OCI-LY1 (cell line): ENCODE measurements around the gene TXNL4A.

ENCODE experiments used
- H2AFZ ChIP-seq: fragments of 200-600 bp; sonication (generic), shearing (Covaris generic); 2 replicates; pipeline ENCODE4 v1.6.0; 2014; ENCODE audit warnings: antibody characterized with exemption, mild to moderate bottlenecking, low read length
- H3F3A ChIP-seq: fragments of 200-600 bp; sonication (generic), shearing (Covaris generic); 2 replicates; pipeline ENCODE4 v1.6.0; 2014; ENCODE audit warnings: mild to moderate bottlenecking, antibody characterized with exemption, low read length, moderate library complexity; ENCODE audit not compliant: insufficient read depth
- H3K27ac ChIP-seq: fragments of 200-600 bp; sonication (generic); 2 replicates; pipeline ENCODE4 v1.5.1; 2014; ENCODE audit warnings: low read length, mixed run types, mild to moderate bottlenecking, low read depth; ENCODE audit not compliant: poor library complexity, severe bottlenecking
- H3K27me3 ChIP-seq: fragments of 200-600 bp; sonication (generic); 2 replicates; pipeline ENCODE4 v1.6.0; 2014; ENCODE audit warnings: antibody characterized with exemption, mild to moderate bottlenecking, low read length, moderate library complexity; ENCODE audit not compliant: insufficient read depth
- H3K36me3 ChIP-seq: fragments of 200-600 bp; sonication (generic); 2 replicates; pipeline ENCODE4 v1.6.1; 2014; ENCODE audit warnings: mild to moderate bottlenecking, antibody characterized with exemption, low read length, moderate library complexity, mixed read lengths; ENCODE audit not compliant: insufficient read depth
- H3K4me1 ChIP-seq: fragments of 200-600 bp; sonication (generic); 2 replicates; pipeline ENCODE4 v1.5.1; 2014; ENCODE audit warnings: mild to moderate bottlenecking, low read length, moderate library complexity; ENCODE audit not compliant: insufficient read depth, severe bottlenecking
- H3K4me2 ChIP-seq: fragments of 200-600 bp; sonication (generic), shearing (Covaris generic); 2 replicates; pipeline ENCODE4 v1.6.1; 2014; ENCODE audit warnings: low read length
- H3K4me3 ChIP-seq: fragments of 200-600 bp; sonication (generic); 2 replicates; pipeline ENCODE4 v1.5.1; 2014; ENCODE audit warnings: low read length, low read depth, mild to moderate bottlenecking, mixed read lengths; ENCODE audit not compliant: poor library complexity, severe bottlenecking
- H3K79me2 ChIP-seq: fragments of 200-600 bp; shearing (Covaris generic); 2 replicates; pipeline ENCODE4 v1.6.1; 2016; ENCODE audit warnings: mixed run types, low read length, mixed read lengths; ENCODE audit not compliant: insufficient read depth
- H3K9ac ChIP-seq: fragments of 200-600 bp; sonication (generic), shearing (Covaris generic); 2 replicates; pipeline ENCODE4 v1.6.1; 2014; ENCODE audit warnings: mild to moderate bottlenecking, low read length, mixed read lengths
- H3K9me2 ChIP-seq: fragments of 200-600 bp; sonication (generic), shearing (Covaris generic); 2 replicates; pipeline ENCODE4 v1.6.1; 2014; ENCODE audit warnings: low read depth, mild to moderate bottlenecking, low read length, mixed read lengths
- H3K9me3 ChIP-seq: fragments of 200-600 bp; shearing (Covaris generic); 2 replicates; pipeline ENCODE4 v1.6.1; 2014; ENCODE audit warnings: low read length, mixed read lengths
- H4K20me1 ChIP-seq: fragments of 200-600 bp; sonication (generic), shearing (Covaris generic); 2 replicates; pipeline ENCODE4 v1.6.0; 2016; ENCODE audit warnings: mild to moderate bottlenecking, low read length; ENCODE audit not compliant: insufficient read depth
- EZH2 ChIP-seq: fragments of 200-600 bp; sonication (generic), shearing (Covaris generic); IDR thresholded peaks from 2 replicates; pipeline ENCODE4 v1.8.0; 2017; ENCODE audit warnings: borderline replicate concordance, mixed run types, mild to moderate bottlenecking, antibody characterized with exemption, low read length, moderate library complexity, mixed read lengths
- TF ChIP-seq, protein P1 (sequence below): fragments of 200-600 bp; sonication (generic), shearing (Covaris generic); IDR thresholded peaks from 2 replicates; pipeline ENCODE4 v1.5.1; 2017; ENCODE audit warnings: mild to moderate bottlenecking, antibody characterized with exemption, low read length, moderate library complexity, mixed read lengths

Gene TXNL4A

DNA sequence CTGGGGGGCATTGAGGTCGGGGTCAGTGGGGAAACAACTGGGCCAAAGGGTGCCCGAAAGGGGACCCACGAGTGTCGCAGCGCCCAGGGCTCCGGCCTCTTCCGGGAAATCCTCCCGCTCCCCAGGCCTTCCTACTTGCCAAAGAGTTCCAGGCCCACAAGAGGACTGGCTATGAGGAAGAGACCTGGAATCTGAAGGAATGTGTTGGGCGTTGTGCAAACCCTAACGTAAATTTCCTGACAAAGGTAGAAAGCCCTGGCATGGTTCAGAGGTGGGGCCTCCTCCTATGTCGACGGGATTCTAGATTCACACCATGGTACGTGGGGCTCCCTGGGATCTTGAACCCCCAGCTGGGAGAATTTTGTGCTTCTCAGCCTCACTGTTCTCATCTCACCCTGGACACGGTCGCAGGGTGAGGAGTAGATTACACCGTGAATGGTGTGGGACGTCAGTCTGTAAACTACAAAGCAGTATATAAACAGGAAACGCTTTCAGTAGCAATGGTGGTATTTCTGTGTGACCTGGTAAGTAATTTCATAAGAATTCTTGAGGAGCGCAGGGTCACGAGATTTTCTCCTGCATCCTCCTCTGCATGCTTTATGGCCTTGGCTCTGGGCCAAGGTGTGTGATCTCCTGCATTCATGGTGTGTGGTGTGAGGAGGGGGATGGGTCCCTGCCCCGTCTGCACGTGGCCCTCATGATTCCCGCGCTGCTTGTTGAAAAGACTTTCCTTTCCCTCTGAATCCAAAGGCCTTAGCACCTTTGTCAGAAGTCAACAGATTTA, 23.1 kb downstream of the TXNL4A start:
- Histone ChIP-seq H3K4me3 (peak overlapping the region; percentile 67), H3K27ac (peak overlapping the region; percentile 72), H3K4me2 (peak overlapping the region; percentile 62), H4K20me1 (no peaks in the 10 kb centered on the region), H3F3A (peaks cover 3% of the 10 kb centered on the region; the same call in 1 of the 2 replicates), H3K27me3 (no peaks in the 10 kb centered on the region), H3K9me3 (no peaks in the 10 kb centered on the region), H3K79me2 (no peaks in the 10 kb centered on the region), H2AFZ (no peak overlapping the region), H3K36me3 (peaks cover 23% of the 10 kb centered on the region), H3K4me1 (peaks cover 54% of the 10 kb centered on the region), H3K9me2 (no peaks in the 10 kb centered on the region), H3K9ac (peak overlapping the region; percentile 74)
- no peak for TF ChIP-seq EZH2
- TF ChIP-seq, protein P1, sequence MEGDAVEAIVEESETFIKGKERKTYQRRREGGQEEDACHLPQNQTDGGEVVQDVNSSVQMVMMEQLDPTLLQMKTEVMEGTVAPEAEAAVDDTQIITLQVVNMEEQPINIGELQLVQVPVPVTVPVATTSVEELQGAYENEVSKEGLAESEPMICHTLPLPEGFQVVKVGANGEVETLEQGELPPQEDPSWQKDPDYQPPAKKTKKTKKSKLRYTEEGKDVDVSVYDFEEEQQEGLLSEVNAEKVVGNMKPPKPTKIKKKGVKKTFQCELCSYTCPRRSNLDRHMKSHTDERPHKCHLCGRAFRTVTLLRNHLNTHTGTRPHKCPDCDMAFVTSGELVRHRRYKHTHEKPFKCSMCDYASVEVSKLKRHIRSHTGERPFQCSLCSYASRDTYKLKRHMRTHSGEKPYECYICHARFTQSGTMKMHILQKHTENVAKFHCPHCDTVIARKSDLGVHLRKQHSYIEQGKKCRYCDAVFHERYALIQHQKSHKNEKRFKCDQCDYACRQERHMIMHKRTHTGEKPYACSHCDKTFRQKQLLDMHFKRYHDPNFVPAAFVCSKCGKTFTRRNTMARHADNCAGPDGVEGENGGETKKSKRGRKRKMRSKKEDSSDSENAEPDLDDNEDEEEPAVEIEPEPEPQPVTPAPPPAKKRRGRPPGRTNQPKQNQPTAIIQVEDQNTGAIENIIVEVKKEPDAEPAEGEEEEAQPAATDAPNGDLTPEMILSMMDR: no peak

GRCh38 chr18:79964330-79965118, 23.8 kb downstream of the TXNL4A start, which contains the start of gene HSBP1L1:
Gene HSBP1L1, plus strand, starts transcription at chr18:79964643. Its CDS starts 93 bp downstream, at chr18:79964736.
- Histone ChIP-seq H3K4me1 (peaks cover 62% of the 10 kb centered on the region), H3K36me3 (peaks cover 15% of the 10 kb centered on the region), H3K4me3 (peak within 1 kb of the TSS; percentile 67), H3K9me2 (no peaks in the 10 kb centered on the region), H3K27me3 (no peaks in the 10 kb centered on the region), H4K20me1 (no peaks in the 10 kb centered on the region), H3K27ac (peak within 1 kb of the TSS; percentile 72), H3K9me3 (no peaks in the 10 kb centered on the region), H3K79me2 (no peaks in the 10 kb centered on the region), H3F3A (no peaks in the 10 kb centered on the region), H2AFZ (no peak within 1 kb of the TSS), H3K4me2 (peak within 1 kb of the TSS; percentile 62), H3K9ac (peak within 1 kb of the TSS; percentile 74)
- TF ChIP-seq EZH2: no peak
- TF ChIP-seq, protein P1: peak; percentile 18; the same call in 1 of the 2 replicates

GRCh38 chr18:79963658-79964329, 24.6 kb downstream of the TXNL4A start:
- TF ChIP-seq EZH2: no peak
- TF ChIP-seq, protein P1: no peak
- Histone ChIP-seq H3K27ac (peak overlapping the region; percentile 56), H3K4me3 (peak overlapping the region; percentile 67), H3K9me3 (no peaks in the 10 kb centered on the region), H3K9me2 (no peaks in the 10 kb centered on the region), H3K27me3 (no peaks in the 10 kb centered on the region), H3K9ac (peak overlapping the region; percentile 74; the same call in 1 of the 2 replicates), H2AFZ (no peak overlapping the region), H3K36me3 (peaks cover 12% of the 10 kb centered on the region), H3F3A (no peaks in the 10 kb centered on the region), H3K79me2 (no peaks in the 10 kb centered on the region), H4K20me1 (no peaks in the 10 kb centered on the region), H3K4me2 (peak overlapping the region; percentile 62), H3K4me1 (peaks cover 62% of the 10 kb centered on the region)
